Lower leg skin (tissue), 3 donors: ENCODE measurements around the gene CPAMD8.

Source experiments
- POLR2A ChIP-seq, 2 donors: fragments of 450-650 bp; IDR thresholded peaks; one replicate each; pipeline ENCODE4 v1.6.1; 2016 to 2017; ENCODE audit warnings: antibody characterized with exemption in 2 of 2, mild to moderate bottlenecking in 1 of 2, moderate library complexity in 1 of 2
- TF ChIP-seq, protein P1 (sequence below), 3 donors: fragments of 450-650 bp; IDR thresholded peaks; one replicate each; pipeline ENCODE4 v1.5.1; 2016; ENCODE audit warnings: antibody characterized with exemption in 3 of 3, mild to moderate bottlenecking in 3 of 3, moderate library complexity in 2 of 3

DNA sequence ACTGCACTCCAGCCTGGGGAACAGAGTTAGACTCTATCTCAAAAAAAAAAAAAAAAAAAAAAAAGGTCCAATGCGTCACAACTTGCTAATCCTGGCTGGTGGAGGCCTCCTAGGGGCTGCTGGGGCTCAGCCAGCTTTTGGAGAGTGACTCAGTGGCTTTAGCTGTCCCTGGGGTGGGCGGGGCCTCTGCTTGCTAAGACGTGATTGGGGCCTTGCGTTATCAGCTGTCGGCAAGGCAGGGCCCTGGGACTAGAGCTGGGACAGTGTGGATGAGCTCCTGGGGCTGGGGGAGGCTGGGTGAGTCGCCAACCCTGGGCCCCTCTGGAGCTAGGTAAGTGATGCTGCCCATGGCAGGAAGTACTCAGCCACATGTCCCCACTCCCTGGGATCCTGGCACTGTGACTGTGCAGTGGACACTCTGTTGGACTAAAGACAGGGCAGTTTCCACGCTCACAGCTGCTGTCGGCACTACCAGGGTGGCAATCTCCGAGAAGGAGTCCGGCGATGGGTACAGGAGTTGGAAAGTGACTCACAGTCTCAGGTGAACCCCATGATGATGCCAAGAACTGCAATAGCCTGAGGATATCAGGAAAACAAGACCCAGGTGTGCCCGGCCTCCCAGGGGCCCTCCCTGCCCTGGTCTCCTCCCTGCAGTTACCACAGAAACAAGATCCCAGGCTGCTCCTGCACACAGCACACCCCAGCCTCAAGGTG, 105.6 kb downstream of the CPAMD8 start:
- TF ChIP-seq, protein P1, sequence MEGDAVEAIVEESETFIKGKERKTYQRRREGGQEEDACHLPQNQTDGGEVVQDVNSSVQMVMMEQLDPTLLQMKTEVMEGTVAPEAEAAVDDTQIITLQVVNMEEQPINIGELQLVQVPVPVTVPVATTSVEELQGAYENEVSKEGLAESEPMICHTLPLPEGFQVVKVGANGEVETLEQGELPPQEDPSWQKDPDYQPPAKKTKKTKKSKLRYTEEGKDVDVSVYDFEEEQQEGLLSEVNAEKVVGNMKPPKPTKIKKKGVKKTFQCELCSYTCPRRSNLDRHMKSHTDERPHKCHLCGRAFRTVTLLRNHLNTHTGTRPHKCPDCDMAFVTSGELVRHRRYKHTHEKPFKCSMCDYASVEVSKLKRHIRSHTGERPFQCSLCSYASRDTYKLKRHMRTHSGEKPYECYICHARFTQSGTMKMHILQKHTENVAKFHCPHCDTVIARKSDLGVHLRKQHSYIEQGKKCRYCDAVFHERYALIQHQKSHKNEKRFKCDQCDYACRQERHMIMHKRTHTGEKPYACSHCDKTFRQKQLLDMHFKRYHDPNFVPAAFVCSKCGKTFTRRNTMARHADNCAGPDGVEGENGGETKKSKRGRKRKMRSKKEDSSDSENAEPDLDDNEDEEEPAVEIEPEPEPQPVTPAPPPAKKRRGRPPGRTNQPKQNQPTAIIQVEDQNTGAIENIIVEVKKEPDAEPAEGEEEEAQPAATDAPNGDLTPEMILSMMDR (IDR thresholded peaks at IDR 0.05), result no peak
- TF ChIP-seq POLR2A (IDR thresholded peaks at IDR 0.05), result no peak
